Nucleus accumbens (tissue), 56 donors: Measurements from ENCODE around the gene ANKRD11.
A peak's percentile ranks its signal among the peaks of the same experiment; 100 is the strongest.

ENCODE experiments used
- DNase-seq, 56 donors: peaks; one replicate each; lab custom pipeline; 2025; lab: John Stamatoyannopoulos, UW

Gene ANKRD11

DNA sequence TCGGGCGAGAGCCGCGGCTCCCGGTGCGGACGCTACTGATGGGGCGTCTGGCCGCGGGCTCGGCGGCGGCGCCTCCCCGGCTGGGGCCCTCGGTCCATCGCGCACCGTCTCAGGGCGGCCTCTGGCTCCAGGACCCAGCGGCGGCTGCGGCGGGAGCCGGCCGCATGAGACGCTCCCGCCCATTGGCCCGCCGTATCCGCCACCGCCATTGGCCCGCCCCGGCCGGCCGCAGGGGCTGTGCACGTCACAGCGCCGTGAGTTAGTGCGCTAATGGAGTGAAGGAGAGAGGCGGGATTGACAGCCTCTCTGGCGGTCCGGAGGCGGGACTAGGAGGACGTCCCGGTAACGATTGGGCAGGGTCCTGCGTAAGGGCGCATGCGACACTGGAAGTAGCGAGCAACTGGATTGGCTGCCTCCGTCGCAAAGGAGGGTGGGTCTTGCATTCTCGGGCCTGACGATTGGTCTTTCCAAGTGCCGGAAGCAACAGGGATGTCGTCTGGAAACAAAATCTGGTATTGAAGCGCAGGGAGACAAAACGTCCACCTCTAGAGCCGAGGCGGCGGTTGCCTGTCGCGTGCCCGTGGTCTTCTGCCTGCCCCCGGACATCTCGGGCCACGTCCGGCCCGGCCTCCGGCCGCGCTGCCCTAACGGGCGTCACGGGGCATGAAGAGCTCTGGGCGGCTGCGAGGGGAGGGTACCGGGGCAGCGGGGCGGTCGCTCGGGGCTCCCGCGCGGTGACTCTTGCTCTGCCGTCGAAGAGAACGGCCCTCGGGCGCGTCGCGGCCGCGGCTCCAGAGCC, at the start of gene ANKRD11:
Gene ANKRD11, minus strand, starts transcription at position 123 of the 799 bp plus-strand sequence. CDS start 173,542 bp downstream, outside the sequence.
- DNase-seq, result peak; percentile 81 to 100 (median 99)

DNA sequence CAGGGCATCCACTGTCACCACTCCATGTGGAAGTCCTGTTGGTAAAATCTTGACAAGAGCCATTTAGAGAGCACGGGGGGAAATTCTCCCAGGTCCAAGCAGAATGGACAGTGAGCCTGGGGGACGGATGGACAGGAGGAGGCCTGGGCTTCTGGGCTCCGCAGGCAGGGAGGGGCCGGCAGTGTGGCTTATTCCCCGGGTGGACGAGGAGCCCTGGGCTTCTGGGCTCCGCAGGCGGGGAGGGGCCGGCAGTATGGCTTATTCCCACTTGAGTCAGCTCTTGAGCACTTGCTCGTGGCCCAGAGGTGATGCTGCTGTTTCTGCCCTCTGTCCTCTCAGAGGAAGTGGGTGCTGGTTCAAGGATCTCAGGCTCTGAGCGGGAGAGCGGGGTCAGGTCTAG, 47.9 kb upstream of the ANKRD11 start:
- no peak for DNase-seq

DNA sequence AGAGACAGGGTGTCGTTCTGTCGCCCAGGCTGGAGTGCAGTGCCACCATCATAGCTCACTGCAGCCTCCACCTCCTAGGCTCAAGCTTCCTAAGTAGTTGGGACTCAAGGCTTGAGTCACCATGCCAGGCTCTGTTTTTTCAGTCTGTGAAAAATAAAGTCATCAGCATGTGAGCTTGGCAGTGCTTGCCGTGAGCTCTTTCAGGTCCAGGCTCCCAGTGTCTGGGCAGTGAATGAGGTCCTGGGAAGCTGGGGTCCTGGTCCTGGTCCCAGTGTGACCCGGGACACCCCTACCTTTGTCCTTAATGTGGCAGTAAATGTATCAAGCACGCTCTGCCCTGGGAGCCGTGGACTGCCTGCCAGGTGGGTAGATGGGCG, 47.2 kb upstream of the ANKRD11 start:
- no peak for DNase-seq

DNA sequence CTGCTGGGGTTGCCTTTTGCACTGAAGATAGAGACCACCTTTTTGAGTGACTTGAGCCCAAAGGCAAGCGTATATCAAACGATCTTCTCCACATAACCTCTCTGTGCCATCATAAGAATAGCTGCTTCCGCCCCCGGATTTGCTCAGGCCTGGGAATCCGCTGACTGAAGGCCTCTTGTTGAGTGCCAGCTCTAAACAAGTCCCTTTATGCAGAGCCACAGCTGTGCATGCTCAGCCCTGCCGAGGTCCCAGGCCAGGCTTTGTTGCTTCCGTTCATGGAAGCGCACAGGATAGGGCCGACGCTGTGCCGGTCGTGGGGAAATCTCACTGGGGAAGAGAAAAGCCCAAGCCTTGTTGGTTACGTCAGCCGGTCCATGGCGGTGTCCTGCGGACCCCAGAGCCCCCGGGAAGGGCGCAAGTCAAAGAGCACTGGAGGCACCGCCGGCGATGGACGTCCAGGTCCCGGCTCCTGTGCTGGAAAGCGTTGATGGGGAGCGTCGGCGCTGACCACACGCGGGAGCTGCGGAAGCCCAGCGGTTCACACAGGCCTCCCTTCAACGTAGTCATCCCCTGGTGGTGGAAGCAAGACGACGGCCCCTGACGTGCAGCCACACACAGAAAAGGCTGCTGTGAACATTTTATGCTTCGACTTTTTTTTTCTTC, 46.7 kb upstream of the ANKRD11 start:
- peak in 52 of 56 donors; percentile 6 to 82 (median 59) for DNase-seq

DNA sequence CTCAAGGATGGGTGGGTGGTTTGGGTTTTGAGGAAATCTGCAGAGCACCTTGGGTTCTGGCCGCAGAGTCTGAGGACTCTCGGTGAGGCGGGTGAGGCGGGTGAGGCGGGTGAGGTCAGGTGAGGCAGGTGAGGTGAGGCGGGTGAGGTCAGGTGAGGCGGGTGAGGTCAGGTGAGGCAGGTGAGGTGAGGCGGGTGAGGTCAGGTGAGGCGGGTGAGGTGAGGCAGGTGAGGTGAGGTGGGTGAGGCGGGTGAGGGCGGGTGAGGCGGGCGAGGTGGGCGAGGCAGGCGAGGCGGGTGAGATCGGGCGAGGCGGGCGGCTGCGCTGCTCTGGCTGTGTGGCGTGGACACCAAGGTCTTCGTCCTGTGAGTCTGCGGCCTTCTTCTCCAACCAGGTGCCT, 46.0 kb upstream of the ANKRD11 start:
- peak in 1 of 56 donors; percentile 29 for DNase-seq

DNA sequence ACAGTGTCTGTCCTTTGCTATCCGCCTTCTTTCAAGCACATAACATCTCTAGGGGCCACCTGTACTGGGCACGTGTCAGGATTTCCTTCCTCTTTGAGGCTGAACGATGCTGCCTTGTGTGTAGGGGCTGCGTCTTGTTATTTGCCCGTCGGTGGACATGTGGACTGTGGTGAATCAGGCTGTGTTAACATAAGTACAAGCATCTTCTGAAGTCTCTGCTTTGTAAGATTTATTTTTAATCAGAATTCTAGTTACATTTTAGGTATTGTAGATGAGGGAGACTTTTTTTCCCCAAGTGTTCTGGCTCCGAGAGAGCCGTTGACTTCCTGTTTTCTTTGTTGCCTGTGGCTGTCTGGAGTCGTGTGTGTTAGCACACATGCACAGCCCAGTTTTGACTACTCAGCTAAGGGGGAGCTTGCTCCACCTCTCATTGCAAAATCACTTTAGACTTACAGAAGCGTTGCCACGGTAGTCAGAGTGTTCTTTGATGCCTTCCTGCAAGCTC, 43.9 kb upstream of the ANKRD11 start:
- peak in 7 of 56 donors; percentile 4 to 36 (median 22) for DNase-seq

DNA sequence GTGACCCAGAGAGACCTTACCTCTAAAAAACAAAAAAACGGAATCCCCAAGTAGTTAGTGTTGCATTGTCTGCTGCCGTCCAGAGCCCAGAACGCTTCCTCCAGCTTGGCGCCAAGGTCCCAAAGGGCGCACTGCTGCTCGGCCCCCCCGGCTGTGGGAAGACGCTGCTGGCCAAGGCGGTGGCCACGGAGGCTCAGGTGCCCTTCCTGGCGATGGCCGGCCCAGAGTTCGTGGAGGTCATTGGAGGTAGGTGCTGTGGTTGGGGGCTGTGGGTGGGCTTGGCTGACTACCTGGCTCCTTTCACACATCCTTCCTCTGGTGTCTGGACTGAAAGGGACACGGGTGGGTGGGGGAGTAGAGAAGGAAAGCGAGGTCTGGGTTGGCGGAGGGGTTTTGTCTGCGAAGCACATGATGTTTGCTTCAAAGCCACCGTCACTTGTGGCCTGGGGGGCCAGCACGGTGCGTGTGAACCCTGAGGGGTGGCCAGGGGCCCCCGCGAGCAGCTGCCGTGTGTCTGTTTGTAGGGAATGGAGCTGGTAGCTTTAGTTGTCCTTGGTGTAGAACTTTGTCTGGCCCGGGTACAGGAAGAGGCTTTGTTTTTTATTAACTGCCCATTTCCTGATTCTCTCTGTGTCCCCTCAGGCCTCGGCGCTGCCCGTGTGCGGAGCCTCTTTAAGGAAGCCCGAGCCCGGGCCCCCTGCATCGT, 41.6 kb upstream of the ANKRD11 start:
- no peak for DNase-seq

DNA sequence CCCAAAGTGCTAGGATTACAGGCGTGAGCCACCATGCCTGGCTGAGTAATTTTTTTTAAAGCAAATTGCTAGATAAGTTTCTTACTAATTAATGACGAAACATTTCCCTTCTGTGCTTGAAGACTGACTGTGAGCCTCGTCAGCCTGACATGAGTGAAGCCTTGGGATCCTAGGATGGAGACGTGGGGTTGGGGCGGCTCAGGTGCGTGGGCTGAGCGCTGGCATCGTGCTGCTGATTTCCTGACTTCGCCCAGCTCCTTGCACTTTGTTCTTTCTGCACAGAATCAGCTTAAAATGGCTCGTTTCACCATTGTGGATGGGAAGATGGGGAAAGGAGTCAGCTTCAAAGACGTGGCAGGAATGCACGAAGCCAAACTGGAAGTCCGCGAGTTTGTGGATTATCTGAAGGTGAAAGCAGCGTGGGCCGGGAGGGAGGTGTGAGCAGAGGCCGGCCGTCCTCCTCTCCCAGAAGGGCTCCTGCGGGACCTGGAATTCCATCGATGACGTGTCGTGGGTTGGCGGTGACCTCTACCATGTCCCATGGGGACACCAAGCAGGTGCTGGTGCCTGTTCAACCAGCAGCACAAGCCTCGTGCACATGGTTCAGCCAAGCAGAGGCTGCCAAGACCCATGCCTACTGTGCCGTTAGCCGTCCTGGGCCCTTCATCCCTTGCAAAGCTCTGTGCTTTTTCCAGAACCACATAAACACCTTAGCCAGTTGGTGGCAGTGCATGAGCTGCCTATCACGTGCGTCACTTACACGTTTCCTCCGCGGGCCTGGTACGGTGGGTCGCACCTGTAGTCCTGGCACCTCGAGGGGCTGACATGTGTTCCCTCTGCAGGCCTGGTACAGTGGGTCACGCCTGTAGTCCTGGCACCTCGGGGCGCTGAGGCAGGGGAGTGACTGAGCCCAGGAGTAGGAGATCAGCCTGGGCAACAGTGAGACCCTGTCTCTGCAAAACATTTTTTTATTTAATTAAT, 40.3 kb upstream of the ANKRD11 start:
- DNase-seq, result peak in 4 of 56 donors; percentile 2 to 27 (median 19)

DNA sequence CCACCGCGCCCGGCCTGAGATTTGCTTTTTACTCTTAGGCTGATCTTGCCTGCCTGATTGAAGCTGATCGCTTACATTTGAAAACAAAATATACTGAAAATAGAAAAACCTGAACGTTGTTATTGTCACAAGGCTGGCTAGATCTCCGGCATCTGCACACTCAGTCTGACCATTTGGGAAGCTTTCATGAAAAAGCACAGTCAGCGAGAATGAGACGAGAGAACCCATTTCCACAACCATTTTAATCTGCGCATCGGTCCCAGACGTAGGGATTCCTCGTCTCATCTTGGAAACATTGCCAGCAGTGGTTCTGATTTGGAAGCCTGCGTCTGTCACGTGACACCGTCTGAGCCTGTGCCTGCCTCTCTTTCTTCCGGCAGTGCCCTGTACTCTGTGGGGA, 38.7 kb upstream of the ANKRD11 start:
- no peak for DNase-seq

DNA sequence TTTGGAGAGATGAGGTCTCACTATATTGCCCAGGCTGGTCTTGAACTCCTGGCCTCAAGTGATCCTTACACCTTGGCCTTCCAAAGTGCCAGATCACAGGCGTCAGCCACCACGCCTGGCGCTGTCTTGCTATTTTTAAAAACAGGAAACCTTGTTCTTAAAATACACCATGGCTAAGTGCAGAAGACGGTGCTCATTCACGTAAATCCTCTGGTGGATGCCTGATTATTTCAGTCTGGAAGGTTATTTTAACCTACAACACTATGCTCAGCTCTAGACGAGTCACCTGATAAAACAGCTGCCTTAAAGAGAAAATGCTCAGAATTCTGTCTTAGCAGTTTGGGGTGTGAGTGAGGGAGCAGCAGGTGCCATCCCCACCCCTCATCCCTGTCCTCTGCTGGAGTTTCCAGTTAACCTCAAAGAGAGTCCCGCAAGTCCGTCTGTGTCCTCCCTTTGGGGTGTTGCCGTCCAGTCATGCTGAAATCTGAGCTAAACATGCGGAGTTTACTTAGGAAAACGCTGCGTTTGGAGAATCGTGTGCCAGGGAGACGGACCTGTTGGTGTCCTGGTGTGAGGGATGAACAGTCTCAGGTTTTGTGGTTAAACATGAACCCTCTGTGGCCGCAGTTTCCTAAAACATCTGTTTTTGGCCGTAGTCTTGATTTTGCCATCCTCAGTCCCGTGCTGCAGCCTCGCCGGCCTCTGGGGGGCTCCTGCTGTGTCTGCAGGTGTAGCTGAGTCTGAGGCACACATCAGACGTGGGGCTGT, 35.0 kb upstream of the ANKRD11 start:
- DNase-seq, result no peak

DNA sequence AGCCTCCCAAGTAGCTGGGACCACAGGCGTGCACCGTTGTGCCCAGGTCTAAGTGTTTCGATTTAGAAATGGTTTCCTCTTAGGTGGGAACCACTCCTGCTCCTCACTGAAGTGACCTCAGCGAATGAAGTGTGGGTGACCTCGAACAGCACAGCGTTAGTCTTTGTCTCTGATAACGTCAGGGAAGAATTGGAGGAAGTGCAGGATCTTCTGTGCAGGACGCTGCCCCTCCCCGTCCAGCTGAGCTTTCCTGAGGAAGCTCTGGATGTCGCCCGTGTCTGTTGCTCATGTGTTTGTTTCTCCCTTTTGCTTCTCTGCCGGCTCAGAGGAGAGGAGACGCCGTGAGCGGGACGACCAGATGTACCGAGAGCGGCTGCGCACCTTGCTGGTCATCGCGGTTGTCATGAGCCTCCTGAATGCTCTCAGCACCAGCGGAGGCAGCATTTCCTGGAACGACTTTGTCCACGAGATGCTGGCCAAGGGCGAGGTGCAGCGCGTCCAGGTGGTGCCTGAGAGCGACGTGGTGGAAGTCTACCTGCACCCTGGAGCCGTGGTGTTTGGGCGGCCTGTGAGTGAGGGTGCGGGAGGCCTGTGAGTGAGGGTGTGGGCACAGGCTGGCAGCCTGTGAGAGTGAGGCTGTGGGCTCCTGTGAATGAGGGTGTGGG, 33.5 kb upstream of the ANKRD11 start:
- no peak for DNase-seq

DNA sequence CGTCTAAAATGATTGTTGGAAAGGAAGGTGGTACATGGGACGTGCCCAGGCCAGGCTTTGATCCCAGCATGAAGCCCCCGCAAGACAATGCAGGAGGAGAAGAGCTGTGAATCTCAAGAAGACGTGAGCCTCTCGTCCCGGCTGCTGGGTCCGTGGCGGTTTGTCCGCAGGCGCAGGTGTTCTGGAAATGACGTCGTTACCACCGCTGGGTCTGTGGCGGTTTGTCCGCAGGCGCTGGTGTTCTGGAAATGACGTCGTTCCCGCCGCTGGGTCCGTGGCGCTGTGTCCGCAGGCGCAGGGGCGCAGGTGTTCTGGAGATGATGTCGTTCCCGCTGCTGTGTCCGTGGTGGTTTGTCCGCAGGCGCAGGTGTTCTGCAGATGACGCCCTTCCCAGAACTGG, 31.9 kb upstream of the ANKRD11 start:
- DNase-seq, result no peak

DNA sequence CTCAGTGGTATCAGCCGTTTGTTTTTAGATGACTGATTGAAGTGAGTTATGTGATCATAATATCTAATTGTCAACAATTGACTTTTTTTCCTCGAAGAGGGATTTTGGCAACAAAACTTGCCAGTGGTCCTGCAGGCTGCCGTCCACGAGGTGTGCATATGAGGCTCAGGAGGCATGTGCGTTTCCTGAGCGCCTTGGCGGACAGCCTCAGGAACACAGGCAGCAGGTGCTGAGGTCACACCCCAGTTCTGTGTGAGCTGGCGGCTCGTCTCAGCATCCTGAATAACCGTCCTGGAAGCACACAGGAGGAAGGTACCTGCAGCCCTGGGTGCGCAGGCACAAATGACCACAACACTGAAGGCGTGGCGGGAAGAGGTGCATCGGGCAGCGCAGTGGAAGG, 29.5 kb upstream of the ANKRD11 start:
- DNase-seq, result no peak

DNA sequence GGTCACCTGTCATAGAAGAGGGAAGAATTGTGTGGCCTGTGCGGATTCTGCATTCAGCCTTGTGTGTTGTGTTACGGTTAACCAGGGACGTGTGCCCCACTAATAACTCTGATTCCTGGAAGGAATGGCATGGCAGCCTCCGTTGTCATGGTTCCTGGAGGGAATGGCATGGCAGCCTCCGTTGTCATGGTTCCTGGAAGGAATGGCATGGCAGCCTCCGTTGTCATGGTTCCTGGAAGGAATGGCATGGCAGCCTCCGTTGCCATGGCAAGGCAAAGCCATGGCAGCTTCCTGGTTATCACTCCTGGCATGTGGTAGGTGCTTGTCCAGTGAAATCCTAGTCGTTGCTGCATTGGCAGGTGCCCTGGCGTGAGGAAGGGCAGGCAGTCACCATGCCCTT, 26.8 kb upstream of the ANKRD11 start:
- peak in 10 of 56 donors; percentile 12 to 58 (median 36) for DNase-seq

DNA sequence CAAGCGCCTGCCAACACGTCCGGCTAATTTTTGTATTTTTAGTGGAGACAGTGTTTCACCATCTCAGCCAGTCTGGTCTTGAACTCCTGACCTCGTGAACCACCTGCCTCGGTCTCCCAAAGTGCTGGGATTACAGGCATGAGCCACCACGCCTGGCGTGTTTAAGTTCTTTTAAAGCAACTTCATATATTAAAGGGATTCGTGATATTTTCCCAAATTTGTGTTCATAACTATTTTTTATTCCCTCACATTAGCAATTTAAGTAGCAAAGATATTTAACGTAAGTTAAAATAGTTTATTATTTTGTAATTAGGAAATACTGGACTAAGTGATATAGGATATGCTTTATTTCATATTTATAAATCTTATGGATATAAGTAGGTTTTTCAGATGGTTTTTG, 22.1 kb upstream of the ANKRD11 start:
- no peak for DNase-seq

DNA sequence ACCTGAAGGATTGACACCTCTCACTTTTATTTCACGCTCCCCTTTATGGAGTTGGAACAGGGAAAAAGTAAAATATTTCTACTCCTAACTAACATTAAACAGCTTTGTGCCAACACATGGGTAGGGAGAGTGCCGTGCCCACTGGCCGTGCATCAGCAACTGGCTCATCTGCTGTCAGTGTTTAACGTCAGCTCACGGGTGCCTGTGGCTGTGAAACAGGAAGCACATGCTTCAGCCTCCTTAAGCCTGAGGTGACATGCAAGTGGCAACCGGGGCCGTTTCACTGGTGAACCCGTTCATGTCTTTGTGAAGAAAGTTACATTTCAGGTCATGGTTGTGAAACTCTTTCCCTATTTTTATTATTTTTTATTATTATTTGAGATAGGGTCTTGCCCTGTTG, 21.0 kb upstream of the ANKRD11 start:
- no peak for DNase-seq

DNA sequence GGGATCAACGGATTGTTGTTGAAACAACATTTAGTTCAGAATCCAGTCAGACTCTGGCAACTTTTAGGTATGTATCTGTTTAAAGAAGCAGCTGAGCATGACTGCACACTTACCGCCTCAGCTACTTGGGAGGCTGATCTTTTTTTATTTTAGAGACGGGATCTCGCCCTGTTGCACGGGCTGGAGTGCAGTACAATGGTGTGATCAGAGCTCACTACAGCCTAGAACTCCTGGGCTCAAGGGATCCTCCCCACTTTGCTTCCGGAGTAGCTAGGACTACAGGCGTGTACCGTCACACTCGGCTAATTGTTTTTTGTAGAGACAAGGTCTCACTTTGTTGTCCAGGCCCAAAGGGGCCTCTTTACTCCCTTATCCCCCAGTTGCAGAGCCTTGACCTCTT, 20.2 kb upstream of the ANKRD11 start:
- DNase-seq, result no peak

DNA sequence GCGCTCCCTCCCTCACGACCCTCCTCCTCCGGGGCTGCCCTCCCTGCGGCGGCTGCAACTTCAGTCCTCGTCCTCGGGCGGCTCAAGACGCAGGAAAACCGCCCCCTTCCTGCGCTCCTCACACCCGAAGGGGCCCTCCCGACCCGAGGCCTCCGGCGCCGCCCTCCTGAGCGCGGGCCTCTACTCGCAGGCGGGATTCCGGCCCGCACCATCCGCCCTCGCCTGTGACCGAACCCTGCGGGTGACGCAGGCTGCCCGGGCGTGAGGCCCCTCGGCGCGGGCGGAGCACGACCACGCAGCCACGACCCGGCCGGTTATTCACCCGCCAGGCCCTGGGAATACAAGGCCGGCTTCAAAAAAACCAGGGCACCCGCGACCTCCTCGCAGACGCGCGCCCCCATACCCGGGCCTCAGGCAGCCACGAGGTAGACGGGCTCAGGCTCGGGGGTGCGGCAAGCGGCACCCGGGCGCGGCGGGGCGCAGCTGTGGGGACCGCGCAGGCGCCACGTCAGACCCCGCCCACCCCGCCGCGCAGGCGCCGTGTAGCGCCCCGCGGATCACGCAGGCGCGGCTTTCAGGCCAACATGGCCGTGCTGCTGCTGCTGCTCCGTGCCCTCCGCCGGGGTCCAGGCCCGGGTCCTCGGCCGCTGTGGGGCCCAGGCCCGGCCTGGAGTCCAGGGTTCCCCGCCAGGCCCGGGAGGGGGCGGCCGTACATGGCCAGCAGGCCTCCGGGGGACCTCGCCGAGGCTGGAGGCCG, 17.7 kb upstream of the ANKRD11 start, which contains the start of gene SPG7:
Gene SPG7, plus strand, starts transcription at position 570 of the 757 bp plus-strand sequence. Its CDS starts 15 bp downstream, at position 585.
- DNase-seq, result peak in 55 of 56 donors; percentile 31 to 88 (median 76)
